SK-N-SH treated with all-trans-retinoic acid at 6 μM for 48 hours (cell line): Measurements from ENCODE around the gene OR51E2.

ENCODE experiments used
- ATAC-seq: fragments of 200-7000 bp; cut with Tn5 transposase; 3 replicates; pipeline ENCODE4 v1.9.1; 2020; ENCODE audit warnings: mild to moderate bottlenecking, moderate library complexity
- ARNTL ChIP-seq: fragments of 450-650 bp; formaldehyde crosslinking; IDR thresholded peaks from 2 replicates; pipeline ENCODE4 v1.5.0; 2020; ENCODE audit warnings: low read depth, mild to moderate bottlenecking, moderate library complexity, borderline replicate concordance
- BACH2 ChIP-seq: fragments of 250-450 bp; sonication (Bioruptor Pico); IDR thresholded peaks from 2 replicates; pipeline ENCODE4 v1.9.0; 2021; ENCODE audit warnings: mild to moderate bottlenecking, borderline replicate concordance
- CSDC2 ChIP-seq: fragments of 250-450 bp; sonication (Bioruptor Pico); IDR thresholded peaks from 2 replicates; pipeline ENCODE4 v1.5.0; 2020; ENCODE audit warnings: mild to moderate bottlenecking, moderate library complexity
- ESRRG ChIP-seq: fragments of 250-450 bp; sonication (Bioruptor Pico); IDR thresholded peaks from 2 replicates; pipeline ENCODE4 v1.6.1; 2021; ENCODE audit warnings: mild to moderate bottlenecking
- GLIS3 ChIP-seq: fragments of 250-450 bp; sonication (Bioruptor Pico); IDR thresholded peaks from 2 replicates; pipeline ENCODE4 v1.5.0; 2020; ENCODE audit warnings: mild to moderate bottlenecking, moderate library complexity
- OSR1 ChIP-seq: fragments of 250-450 bp; sonication (Bioruptor Pico); IDR thresholded peaks from 2 replicates; pipeline ENCODE4 v1.8.0; 2022; ENCODE audit warnings: moderate library complexity, mild to moderate bottlenecking, inconsistent platforms
- PATZ1 ChIP-seq: fragments of 250-450 bp; sonication (Bioruptor Pico); IDR thresholded peaks from 2 replicates; pipeline ENCODE4 v1.8.0; 2020; ENCODE audit warnings: mild to moderate bottlenecking, moderate library complexity, borderline replicate concordance
- POU6F1 ChIP-seq: fragments of 250-450 bp; sonication (Bioruptor Pico); IDR thresholded peaks from 2 replicates; pipeline ENCODE4 v1.8.0; 2021; ENCODE audit warnings: low read depth, mild to moderate bottlenecking, moderate library complexity, borderline replicate concordance
- PPARA ChIP-seq: fragments of 250-450 bp; sonication (Bioruptor Pico); IDR thresholded peaks from 2 replicates; pipeline ENCODE4 v1.5.0; 2020; ENCODE audit warnings: mild to moderate bottlenecking, borderline replicate concordance
- RARB ChIP-seq: fragments of 250-450 bp; sonication (Bioruptor Pico); IDR thresholded peaks from 2 replicates; pipeline ENCODE4 v1.8.0; 2021; ENCODE audit warnings: mild to moderate bottlenecking, moderate library complexity
- SNAI2 ChIP-seq: fragments of 250-450 bp; sonication (Bioruptor Pico); IDR thresholded peaks from 2 replicates; pipeline ENCODE4 v1.5.0; 2020; ENCODE audit warnings: mild to moderate bottlenecking, moderate library complexity
- TCF4 ChIP-seq: fragments of 250-450 bp; sonication (Bioruptor Pico); IDR thresholded peaks from 2 replicates; pipeline ENCODE4 v1.8.0; 2021; ENCODE audit warnings: mild to moderate bottlenecking, moderate library complexity, borderline replicate concordance
- TOX ChIP-seq: fragments of 250-450 bp; sonication (Bioruptor Pico); IDR thresholded peaks from 2 replicates; pipeline ENCODE4 v1.8.0; 2021; ENCODE audit warnings: mild to moderate bottlenecking, moderate library complexity, borderline replicate concordance
- TSHZ2 ChIP-seq: fragments of 250-450 bp; sonication (Bioruptor Pico); IDR thresholded peaks from 2 replicates; pipeline ENCODE4 v1.5.0; 2020; ENCODE audit warnings: mild to moderate bottlenecking, moderate library complexity
- ZC3H10 ChIP-seq: fragments of 250-450 bp; sonication (Bioruptor Pico); IDR thresholded peaks from 2 replicates; pipeline ENCODE4 v1.5.1; 2021; ENCODE audit warnings: mild to moderate bottlenecking, moderate library complexity
- ZFP30 ChIP-seq: fragments of 450-650 bp; formaldehyde crosslinking; IDR thresholded peaks from 2 replicates; pipeline ENCODE4 v1.5.0; 2022; ENCODE audit warnings: mild to moderate bottlenecking, moderate library complexity
- ZNF565 ChIP-seq: fragments of 450-650 bp; formaldehyde crosslinking; conservative IDR thresholded peaks from 2 replicates; pipeline ENCODE4 v1.5.0; 2020; ENCODE audit warnings: low read depth, mild to moderate bottlenecking, moderate library complexity
- ZNF70 ChIP-seq: fragments of 450-650 bp; formaldehyde crosslinking; IDR thresholded peaks from 2 replicates; pipeline ENCODE4 v1.5.0; 2020; ENCODE audit warnings: mild to moderate bottlenecking, moderate library complexity
- ZNF8 ChIP-seq: fragments of 450-650 bp; formaldehyde crosslinking; IDR thresholded peaks from 2 replicates; pipeline ENCODE4 v1.5.0; 2020; ENCODE audit warnings: mild to moderate bottlenecking, moderate library complexity
- TF ChIP-seq, protein P1 (sequence below): fragments of 250-450 bp; sonication (Bioruptor Pico); IDR thresholded peaks from 2 replicates; pipeline ENCODE4 v1.5.1; 2020; ENCODE audit warnings: low read depth, mild to moderate bottlenecking, moderate library complexity

OR51E2 gene

GRCh38 chr11:4714300-4714699 is 16.6 kb upstream of the OR51E2 start:
- TF ChIP-seq CSDC2 (CRISPR knock-in tag) (no peak), BACH2 (no peak), GLIS3 (CRISPR knock-in tag) (no peak), POU6F1 (no peak), ZNF565 (CRISPR knock-in tag) (no peak), TCF4 (CRISPR knock-in tag) (no peak), PATZ1 (CRISPR knock-in tag) (no peak), ZNF70 (CRISPR knock-in tag) (no peak), TOX (CRISPR knock-in tag) (no peak), ZC3H10 (CRISPR knock-in tag) (no peak), ARNTL (no peak), ZNF8 (CRISPR knock-in tag) (no peak), ZFP30 (no peak), RARB (CRISPR knock-in tag) (no peak), TSHZ2 (CRISPR knock-in tag) (no peak), OSR1 (CRISPR knock-in tag) (no peak), ESRRG (CRISPR knock-in tag) (no peak)
- TF ChIP-seq, protein P1, sequence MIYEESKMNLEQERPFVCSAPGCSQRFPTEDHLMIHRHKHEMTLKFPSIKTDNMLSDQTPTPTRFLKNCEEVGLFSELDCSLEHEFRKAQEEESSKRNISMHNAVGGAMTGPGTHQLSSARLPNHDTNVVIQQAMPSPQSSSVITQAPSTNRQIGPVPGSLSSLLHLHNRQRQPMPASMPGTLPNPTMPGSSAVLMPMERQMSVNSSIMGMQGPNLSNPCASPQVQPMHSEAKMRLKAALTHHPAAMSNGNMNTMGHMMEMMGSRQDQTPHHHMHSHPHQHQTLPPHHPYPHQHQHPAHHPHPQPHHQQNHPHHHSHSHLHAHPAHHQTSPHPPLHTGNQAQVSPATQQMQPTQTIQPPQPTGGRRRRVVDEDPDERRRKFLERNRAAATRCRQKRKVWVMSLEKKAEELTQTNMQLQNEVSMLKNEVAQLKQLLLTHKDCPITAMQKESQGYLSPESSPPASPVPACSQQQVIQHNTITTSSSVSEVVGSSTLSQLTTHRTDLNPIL (CRISPR knock-in tag): no peak
- TF ChIP-seq, all 23 proteins: peak for 0
- no peak for ATAC-seq

DNA sequence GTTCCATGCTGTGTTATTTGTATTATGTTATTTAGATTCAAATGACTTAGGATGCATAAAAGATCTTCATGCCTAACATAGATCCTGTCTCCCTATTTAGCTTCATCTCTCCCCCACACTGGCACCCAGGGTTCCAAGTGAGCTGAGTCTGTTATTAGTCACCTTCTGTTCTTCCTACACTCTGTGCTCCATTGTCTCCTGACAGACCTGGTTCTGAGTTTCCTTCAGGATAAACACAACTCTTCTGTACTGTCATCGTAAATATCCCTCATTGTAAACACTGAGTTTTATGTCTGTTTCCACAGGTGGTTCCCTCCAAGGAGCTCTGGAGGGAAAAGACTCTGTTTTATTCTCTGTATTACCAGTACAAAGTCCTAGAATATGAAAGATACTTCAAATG is 15.6 kb upstream of the OR51E2 start:
- no peak for ATAC-seq
- TF ChIP-seq BACH2 (no peak), ZNF8 (CRISPR knock-in tag) (no peak), SNAI2 (CRISPR knock-in tag) (no peak), PPARA (CRISPR knock-in tag) (no peak), ARNTL (no peak), GLIS3 (CRISPR knock-in tag) (no peak), ZNF70 (CRISPR knock-in tag) (no peak), TCF4 (CRISPR knock-in tag) (no peak), ZFP30 (no peak), CSDC2 (CRISPR knock-in tag) (no peak), TOX (CRISPR knock-in tag) (no peak)
- TF ChIP-seq, protein P1 (CRISPR knock-in tag): no peak

DNA sequence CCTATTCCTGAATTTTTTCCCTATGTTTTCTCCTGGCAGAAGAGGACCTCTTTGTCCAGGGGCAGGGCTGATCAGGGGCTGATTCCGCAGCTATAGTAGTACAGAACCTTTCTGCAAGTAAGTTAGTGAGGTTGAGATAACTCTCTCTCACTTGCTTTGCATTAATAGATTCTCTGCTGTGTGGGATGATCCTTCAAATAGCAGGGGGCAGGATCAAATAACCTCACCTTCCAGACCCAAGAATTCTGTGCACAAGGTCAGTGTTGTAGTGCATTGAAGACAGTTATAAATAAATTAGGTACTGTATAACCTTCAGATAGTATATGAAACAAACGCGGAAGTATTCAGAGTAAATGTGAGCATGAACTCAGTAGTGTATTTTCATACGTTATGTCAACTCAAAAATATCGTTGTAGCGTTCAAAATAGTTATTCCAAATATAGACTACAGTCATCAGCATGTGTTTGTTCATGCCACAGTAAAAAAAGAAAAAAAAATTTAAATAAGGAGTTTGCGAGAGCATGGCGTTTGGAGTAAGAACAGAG is 7.2 kb upstream of the OR51E2 start:
- TF ChIP-seq RARB (CRISPR knock-in tag) (no peak), OSR1 (CRISPR knock-in tag) (no peak), TOX (CRISPR knock-in tag) (no peak)
- no peak for ATAC-seq
